HEK293 (cell line): ENCODE results near the gene ZNF324.
A peak's percentile ranks its signal among the peaks of the same experiment; 100 is the strongest.

Experiments
- FEZF1 ChIP-seq: fragments of 450-650 bp; formaldehyde crosslinking; IDR thresholded peaks from 2 replicates; pipeline ENCODE4 v1.5.1; 2016; ENCODE audit warnings: missing biosample characterization, missing genetic modification characterization
- GLIS1 ChIP-seq: fragments of 450-650 bp; formaldehyde crosslinking; IDR thresholded peaks from 2 replicates; pipeline ENCODE4 v1.5.1; 2016; ENCODE audit warnings: missing biosample characterization, missing genetic modification characterization
- MEIS1 ChIP-seq: sonication (generic); formaldehyde crosslinking; IDR thresholded peaks from 2 replicates; pipeline ENCODE4 v1.8.1; 2022; ENCODE audit warnings: missing genetic modification reagents, mild to moderate bottlenecking, borderline replicate concordance
- SETDB1 ChIP-seq: IDR thresholded peaks from one replicate; pipeline ENCODE4 v1.6.1; 2017; ENCODE audit warnings: mild to moderate bottlenecking, low read length, moderate library complexity, mixed read lengths; ENCODE audit not compliant: insufficient read length
- TCF7L2 ChIP-seq: IDR thresholded peaks from 2 replicates; pipeline ENCODE4 v1.6.1; 2011; ENCODE audit warnings: low read depth, mild to moderate bottlenecking, inconsistent platforms, low read length, moderate library complexity, borderline replicate concordance
- YY1 ChIP-seq: fragments of 450-650 bp; formaldehyde crosslinking; IDR thresholded peaks from 2 replicates; pipeline ENCODE4 v1.5.1; 2018; ENCODE audit warnings: missing biosample characterization, missing genetic modification characterization
- ZNF133 ChIP-seq: fragments of 450-650 bp; formaldehyde crosslinking; IDR thresholded peaks from 2 replicates; pipeline ENCODE4 v1.5.1; 2016; ENCODE audit warnings: missing biosample characterization, missing genetic modification characterization
- ZNF202 ChIP-seq: fragments of 450-650 bp; formaldehyde crosslinking; IDR thresholded peaks from 2 replicates; pipeline ENCODE4 v1.5.1; 2016; ENCODE audit warnings: missing biosample characterization, missing genetic modification characterization, borderline replicate concordance
- ZNF223 ChIP-seq: fragments of 450-650 bp; formaldehyde crosslinking; IDR thresholded peaks from 2 replicates; pipeline ENCODE4 v1.5.1; 2016; ENCODE audit warnings: missing biosample characterization, missing genetic modification characterization
- ZNF354C ChIP-seq: fragments of 450-650 bp; formaldehyde crosslinking; IDR thresholded peaks from 2 replicates; pipeline ENCODE4 v1.5.1; 2016; ENCODE audit warnings: missing biosample characterization, missing genetic modification characterization, low read depth, borderline replicate concordance
- ZNF530 ChIP-seq: fragments of 450-650 bp; formaldehyde crosslinking; IDR thresholded peaks from 2 replicates; pipeline ENCODE4 v1.5.1; 2016; ENCODE audit warnings: low read depth, missing biosample characterization, missing genetic modification characterization
- ZNF561 ChIP-seq: fragments of 450-650 bp; IDR thresholded peaks from 2 replicates; pipeline ENCODE4 v1.5.1; 2018; ENCODE audit warnings: missing biosample characterization, missing genetic modification characterization, borderline replicate concordance
- ZNF585B ChIP-seq: fragments of 450-650 bp; formaldehyde crosslinking; IDR thresholded peaks from 2 replicates; pipeline ENCODE4 v1.5.1; 2016; ENCODE audit warnings: missing biosample characterization, missing genetic modification characterization
- ZNF624 ChIP-seq: fragments of 450-650 bp; formaldehyde crosslinking; IDR thresholded peaks from 2 replicates; pipeline ENCODE4 v1.5.1; 2017; ENCODE audit warnings: missing biosample characterization, missing genetic modification characterization
- ZNF654 ChIP-seq: fragments of 450-650 bp; formaldehyde crosslinking; IDR thresholded peaks from 2 replicates; pipeline ENCODE4 v1.5.1; 2016; ENCODE audit warnings: low read depth, missing biosample characterization, missing genetic modification characterization
- ZNF660 ChIP-seq: fragments of 450-650 bp; IDR thresholded peaks from 2 replicates; pipeline ENCODE4 v1.5.1; 2018; ENCODE audit warnings: missing biosample characterization, mild to moderate bottlenecking, missing genetic modification characterization
- ZNF677 ChIP-seq: fragments of 450-650 bp; IDR thresholded peaks from 2 replicates; pipeline ENCODE4 v1.5.0; 2018; ENCODE audit warnings: missing biosample characterization, mild to moderate bottlenecking, missing genetic modification characterization, moderate library complexity
- ZNF747 ChIP-seq: fragments of 450-650 bp; formaldehyde crosslinking; IDR thresholded peaks from 2 replicates; pipeline ENCODE4 v1.5.1; 2016; ENCODE audit warnings: missing biosample characterization, missing genetic modification characterization
- ZNF768 ChIP-seq: fragments of 450-650 bp; formaldehyde crosslinking; IDR thresholded peaks from 2 replicates; pipeline ENCODE4 v1.5.1; 2018; ENCODE audit warnings: missing biosample characterization, mild to moderate bottlenecking, missing genetic modification characterization
- ZSCAN23 ChIP-seq: fragments of 450-650 bp; formaldehyde crosslinking; IDR thresholded peaks from 2 replicates; pipeline ENCODE4 v1.5.1; 2016; ENCODE audit warnings: missing biosample characterization, missing genetic modification characterization
- TF ChIP-seq, protein P1 (sequence below): fragments of 450-650 bp; formaldehyde crosslinking; IDR thresholded peaks from 2 replicates; pipeline ENCODE4 v1.5.1; 2016; ENCODE audit warnings: missing biosample characterization, missing genetic modification characterization
- TF ChIP-seq, protein P2 (sequence below): fragments of 450-650 bp; formaldehyde crosslinking; IDR thresholded peaks from 2 replicates; pipeline ENCODE4 v1.5.1; 2016; ENCODE audit warnings: missing biosample characterization, missing genetic modification characterization
- TF ChIP-seq, protein P3 (sequence below): fragments of 450-650 bp; formaldehyde crosslinking; IDR thresholded peaks from 2 replicates; pipeline ENCODE4 v1.5.1; 2016; ENCODE audit warnings: missing biosample characterization, missing genetic modification characterization, low read depth
- TF ChIP-seq, protein P4 (sequence below): fragments of 450-650 bp; formaldehyde crosslinking; IDR thresholded peaks from 2 replicates; pipeline ENCODE4 v1.5.1; 2016; ENCODE audit warnings: missing biosample characterization, missing genetic modification characterization
- TF ChIP-seq, protein P5 (sequence below): fragments of 450-650 bp; formaldehyde crosslinking; IDR thresholded peaks from 2 replicates; pipeline ENCODE4 v1.5.1; 2016; ENCODE audit warnings: missing biosample characterization, missing genetic modification characterization
- TF ChIP-seq, protein P6 (sequence below): fragments of 450-650 bp; formaldehyde crosslinking; IDR thresholded peaks from 2 replicates; pipeline ENCODE4 v1.5.1; 2016; ENCODE audit warnings: missing biosample characterization, missing genetic modification characterization

The ZNF324 gene

DNA sequence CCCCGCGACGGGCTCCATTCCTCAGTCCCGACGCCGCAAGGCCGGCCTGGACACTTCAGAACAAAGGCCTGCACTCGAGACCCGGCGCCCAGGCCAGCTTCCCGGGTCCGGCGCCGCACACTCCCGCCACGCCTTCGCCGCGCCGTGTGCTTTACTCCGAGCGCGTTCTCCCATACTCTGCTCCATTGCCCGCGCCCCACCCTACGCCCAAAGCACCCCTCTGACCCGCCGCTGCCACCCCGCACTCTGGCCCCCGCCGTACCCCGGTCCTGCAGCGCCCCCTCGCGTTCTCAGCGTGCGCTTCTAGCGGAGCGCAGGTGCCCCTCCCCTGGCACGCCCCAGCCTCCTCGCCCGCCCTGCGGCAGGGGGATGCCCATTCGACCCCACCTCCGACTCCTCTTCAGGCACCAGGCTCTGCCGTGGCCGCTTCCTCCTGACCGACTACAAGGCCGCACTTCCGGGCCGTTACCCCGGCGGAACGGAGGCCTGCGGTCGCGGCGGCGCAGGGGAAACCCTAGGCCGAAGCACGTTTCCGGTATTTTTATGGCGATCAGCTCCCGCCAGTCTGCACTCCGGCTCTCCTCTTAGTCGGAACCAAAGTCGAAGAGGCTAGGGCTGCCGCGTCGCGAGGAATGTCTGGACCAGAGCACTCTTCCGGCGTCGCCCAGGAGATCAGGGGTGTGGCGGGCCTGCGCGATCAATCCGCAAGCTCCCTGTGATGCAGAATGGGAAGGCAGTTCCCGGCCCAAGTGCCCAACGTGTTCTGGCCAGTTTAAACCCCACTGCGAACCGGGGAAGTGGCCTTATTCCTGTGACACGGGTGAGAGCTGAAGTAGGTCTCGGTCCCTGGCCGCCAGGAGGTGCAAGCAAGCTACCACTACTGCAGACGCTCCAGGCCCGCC lies 52.7 kb downstream of the ZNF324 start, which contains the start of gene ZBTB45 (continued):
- TF ChIP-seq, protein P1, sequence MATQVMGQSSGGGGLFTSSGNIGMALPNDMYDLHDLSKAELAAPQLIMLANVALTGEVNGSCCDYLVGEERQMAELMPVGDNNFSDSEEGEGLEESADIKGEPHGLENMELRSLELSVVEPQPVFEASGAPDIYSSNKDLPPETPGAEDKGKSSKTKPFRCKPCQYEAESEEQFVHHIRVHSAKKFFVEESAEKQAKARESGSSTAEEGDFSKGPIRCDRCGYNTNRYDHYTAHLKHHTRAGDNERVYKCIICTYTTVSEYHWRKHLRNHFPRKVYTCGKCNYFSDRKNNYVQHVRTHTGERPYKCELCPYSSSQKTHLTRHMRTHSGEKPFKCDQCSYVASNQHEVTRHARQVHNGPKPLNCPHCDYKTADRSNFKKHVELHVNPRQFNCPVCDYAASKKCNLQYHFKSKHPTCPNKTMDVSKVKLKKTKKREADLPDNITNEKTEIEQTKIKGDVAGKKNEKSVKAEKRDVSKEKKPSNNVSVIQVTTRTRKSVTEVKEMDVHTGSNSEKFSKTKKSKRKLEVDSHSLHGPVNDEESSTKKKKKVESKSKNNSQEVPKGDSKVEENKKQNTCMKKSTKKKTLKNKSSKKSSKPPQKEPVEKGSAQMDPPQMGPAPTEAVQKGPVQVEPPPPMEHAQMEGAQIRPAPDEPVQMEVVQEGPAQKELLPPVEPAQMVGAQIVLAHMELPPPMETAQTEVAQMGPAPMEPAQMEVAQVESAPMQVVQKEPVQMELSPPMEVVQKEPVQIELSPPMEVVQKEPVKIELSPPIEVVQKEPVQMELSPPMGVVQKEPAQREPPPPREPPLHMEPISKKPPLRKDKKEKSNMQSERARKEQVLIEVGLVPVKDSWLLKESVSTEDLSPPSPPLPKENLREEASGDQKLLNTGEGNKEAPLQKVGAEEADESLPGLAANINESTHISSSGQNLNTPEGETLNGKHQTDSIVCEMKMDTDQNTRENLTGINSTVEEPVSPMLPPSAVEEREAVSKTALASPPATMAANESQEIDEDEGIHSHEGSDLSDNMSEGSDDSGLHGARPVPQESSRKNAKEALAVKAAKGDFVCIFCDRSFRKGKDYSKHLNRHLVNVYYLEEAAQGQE (tag by site-specific recombination) = no peak
- no peak for TF ChIP-seq ZNF585B (tag by site-specific recombination)
- no peak for TF ChIP-seq MEIS1 (CRISPR knock-in tag)
- TF ChIP-seq, protein P2, sequence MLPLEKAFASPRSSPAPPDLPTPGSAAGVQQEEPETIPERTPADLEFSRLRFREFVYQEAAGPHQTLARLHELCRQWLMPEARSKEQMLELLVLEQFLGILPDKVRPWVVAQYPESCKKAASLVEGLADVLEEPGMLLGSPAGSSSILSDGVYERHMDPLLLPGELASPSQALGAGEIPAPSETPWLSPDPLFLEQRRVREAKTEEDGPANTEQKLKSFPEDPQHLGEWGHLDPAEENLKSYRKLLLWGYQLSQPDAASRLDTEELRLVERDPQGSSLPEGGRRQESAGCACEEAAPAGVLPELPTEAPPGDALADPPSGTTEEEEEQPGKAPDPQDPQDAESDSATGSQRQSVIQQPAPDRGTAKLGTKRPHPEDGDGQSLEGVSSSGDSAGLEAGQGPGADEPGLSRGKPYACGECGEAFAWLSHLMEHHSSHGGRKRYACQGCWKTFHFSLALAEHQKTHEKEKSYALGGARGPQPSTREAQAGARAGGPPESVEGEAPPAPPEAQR (tag by site-specific recombination) = peak; percentile 92
- TF ChIP-seq ZNF624 = no peak
- TF ChIP-seq, protein P3, sequence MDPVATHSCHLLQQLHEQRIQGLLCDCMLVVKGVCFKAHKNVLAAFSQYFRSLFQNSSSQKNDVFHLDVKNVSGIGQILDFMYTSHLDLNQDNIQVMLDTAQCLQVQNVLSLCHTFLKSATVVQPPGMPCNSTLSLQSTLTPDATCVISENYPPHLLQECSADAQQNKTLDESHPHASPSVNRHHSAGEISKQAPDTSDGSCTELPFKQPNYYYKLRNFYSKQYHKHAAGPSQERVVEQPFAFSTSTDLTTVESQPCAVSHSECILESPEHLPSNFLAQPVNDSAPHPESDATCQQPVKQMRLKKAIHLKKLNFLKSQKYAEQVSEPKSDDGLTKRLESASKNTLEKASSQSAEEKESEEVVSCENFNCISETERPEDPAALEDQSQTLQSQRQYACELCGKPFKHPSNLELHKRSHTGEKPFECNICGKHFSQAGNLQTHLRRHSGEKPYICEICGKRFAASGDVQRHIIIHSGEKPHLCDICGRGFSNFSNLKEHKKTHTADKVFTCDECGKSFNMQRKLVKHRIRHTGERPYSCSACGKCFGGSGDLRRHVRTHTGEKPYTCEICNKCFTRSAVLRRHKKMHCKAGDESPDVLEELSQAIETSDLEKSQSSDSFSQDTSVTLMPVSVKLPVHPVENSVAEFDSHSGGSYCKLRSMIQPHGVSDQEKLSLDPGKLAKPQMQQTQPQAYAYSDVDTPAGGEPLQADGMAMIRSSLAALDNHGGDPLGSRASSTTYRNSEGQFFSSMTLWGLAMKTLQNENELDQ (tag by site-specific recombination) = no peak
- no peak; the same call in 1 of the 2 replicates for TF ChIP-seq ZNF133 (tag by site-specific recombination)
- TF ChIP-seq FEZF1 (tag by site-specific recombination) = peak; percentile 52
- no peak for TF ChIP-seq ZNF530 (tag by site-specific recombination)
- TF ChIP-seq, protein P4, sequence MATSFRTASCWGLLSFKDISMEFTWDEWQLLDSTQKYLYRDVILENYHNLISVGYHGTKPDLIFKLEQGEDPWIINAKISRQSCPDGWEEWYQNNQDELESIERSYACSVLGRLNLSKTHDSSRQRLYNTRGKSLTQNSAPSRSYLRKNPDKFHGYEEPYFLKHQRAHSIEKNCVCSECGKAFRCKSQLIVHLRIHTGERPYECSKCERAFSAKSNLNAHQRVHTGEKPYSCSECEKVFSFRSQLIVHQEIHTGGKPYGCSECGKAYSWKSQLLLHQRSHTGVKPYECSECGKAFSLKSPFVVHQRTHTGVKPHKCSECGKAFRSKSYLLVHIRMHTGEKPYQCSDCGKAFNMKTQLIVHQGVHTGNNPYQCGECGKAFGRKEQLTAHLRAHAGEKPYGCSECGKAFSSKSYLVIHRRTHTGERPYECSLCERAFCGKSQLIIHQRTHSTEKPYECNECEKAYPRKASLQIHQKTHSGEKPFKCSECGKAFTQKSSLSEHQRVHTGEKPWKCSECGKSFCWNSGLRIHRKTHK = no peak
- TF ChIP-seq, protein P5, sequence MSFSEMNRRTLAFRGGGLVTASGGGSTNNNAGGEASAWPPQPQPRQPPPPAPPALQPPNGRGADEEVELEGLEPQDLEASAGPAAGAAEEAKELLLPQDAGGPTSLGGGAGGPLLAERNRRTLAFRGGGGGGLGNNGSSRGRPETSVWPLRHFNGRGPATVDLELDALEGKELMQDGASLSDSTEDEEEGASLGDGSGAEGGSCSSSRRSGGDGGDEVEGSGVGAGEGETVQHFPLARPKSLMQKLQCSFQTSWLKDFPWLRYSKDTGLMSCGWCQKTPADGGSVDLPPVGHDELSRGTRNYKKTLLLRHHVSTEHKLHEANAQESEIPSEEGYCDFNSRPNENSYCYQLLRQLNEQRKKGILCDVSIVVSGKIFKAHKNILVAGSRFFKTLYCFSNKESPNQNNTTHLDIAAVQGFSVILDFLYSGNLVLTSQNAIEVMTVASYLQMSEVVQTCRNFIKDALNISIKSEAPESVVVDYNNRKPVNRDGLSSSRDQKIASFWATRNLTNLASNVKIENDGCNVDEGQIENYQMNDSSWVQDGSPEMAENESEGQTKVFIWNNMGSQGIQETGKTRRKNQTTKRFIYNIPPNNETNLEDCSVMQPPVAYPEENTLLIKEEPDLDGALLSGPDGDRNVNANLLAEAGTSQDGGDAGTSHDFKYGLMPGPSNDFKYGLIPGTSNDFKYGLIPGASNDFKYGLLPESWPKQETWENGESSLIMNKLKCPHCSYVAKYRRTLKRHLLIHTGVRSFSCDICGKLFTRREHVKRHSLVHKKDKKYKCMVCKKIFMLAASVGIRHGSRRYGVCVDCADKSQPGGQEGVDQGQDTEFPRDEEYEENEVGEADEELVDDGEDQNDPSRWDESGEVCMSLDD = peak; percentile 99
- peak; percentile 90 for TF ChIP-seq YY1 (tag by site-specific recombination)
- no peak for TF ChIP-seq ZNF747
- TF ChIP-seq ZNF561 = peak; percentile 97
- TF ChIP-seq ZNF677 = no peak
- peak; percentile 75 for TF ChIP-seq ZNF654 (tag by site-specific recombination)
- no peak for TF ChIP-seq SETDB1
- TF ChIP-seq GLIS1 (tag by site-specific recombination) = peak; percentile 65
- TF ChIP-seq ZNF354C = no peak
- TF ChIP-seq ZNF768 = peak; percentile 72
- no peak for TF ChIP-seq ZNF202 (tag by site-specific recombination)
- TF ChIP-seq, protein P6, sequence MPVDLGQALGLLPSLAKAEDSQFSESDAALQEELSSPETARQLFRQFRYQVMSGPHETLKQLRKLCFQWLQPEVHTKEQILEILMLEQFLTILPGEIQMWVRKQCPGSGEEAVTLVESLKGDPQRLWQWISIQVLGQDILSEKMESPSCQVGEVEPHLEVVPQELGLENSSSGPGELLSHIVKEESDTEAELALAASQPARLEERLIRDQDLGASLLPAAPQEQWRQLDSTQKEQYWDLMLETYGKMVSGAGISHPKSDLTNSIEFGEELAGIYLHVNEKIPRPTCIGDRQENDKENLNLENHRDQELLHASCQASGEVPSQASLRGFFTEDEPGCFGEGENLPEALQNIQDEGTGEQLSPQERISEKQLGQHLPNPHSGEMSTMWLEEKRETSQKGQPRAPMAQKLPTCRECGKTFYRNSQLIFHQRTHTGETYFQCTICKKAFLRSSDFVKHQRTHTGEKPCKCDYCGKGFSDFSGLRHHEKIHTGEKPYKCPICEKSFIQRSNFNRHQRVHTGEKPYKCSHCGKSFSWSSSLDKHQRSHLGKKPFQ (tag by site-specific recombination) = peak; percentile 46
- no peak for TF ChIP-seq TCF7L2
- TF ChIP-seq ZSCAN23 (tag by site-specific recombination) = peak; percentile 72
- TF ChIP-seq ZNF660 (tag by site-specific recombination) = peak; percentile 98
- no peak for TF ChIP-seq ZNF223 (tag by site-specific recombination)
